DOHH2 (cell line): ENCODE measurements around the gene PLA2G2C.

Experiments used
- EZH2phosphoT487 ChIP-seq: fragments of 200-600 bp; sonication (generic); IDR thresholded peaks from 2 replicates; pipeline ENCODE4 v1.6.1; 2017; ENCODE audit warnings: borderline replicate concordance, mild to moderate bottlenecking, antibody characterized with exemption, low read length, moderate library complexity, mixed read lengths
- TF ChIP-seq, protein P1 (sequence below): fragments of 200-600 bp; sonication (generic); IDR thresholded peaks from one replicate; pipeline ENCODE4 v1.5.1; 2014; ENCODE audit warnings: antibody characterized with exemption, mild to moderate bottlenecking, low read depth, low read length; ENCODE audit not compliant: poor library complexity, severe bottlenecking

DNA sequence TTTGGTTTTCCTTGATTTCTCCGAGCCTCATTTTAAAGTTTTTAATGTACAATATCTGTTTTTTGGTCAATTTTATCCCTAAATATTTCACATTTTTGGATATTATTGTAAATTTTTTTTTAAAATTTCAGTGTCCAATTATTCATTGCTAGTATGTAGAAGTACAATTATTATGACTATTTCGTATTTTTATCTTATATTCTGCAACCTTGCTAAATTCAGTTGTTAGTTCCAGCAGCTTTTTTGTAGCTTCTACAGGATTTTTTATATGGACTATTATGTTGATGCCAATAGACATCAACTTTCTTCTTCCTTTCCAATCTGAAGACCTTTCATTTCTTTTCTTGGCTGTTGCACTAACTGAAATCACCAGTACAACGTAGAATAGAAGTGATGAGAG lies 51.3 kb downstream of the PLA2G2C start:
- TF ChIP-seq, protein P1, sequence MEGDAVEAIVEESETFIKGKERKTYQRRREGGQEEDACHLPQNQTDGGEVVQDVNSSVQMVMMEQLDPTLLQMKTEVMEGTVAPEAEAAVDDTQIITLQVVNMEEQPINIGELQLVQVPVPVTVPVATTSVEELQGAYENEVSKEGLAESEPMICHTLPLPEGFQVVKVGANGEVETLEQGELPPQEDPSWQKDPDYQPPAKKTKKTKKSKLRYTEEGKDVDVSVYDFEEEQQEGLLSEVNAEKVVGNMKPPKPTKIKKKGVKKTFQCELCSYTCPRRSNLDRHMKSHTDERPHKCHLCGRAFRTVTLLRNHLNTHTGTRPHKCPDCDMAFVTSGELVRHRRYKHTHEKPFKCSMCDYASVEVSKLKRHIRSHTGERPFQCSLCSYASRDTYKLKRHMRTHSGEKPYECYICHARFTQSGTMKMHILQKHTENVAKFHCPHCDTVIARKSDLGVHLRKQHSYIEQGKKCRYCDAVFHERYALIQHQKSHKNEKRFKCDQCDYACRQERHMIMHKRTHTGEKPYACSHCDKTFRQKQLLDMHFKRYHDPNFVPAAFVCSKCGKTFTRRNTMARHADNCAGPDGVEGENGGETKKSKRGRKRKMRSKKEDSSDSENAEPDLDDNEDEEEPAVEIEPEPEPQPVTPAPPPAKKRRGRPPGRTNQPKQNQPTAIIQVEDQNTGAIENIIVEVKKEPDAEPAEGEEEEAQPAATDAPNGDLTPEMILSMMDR = no peak
- TF ChIP-seq EZH2phosphoT487 = no peak
